Omental fat pad (tissue), 4 donors: ENCODE results near the gene UCK2. TPM values are rescaled to one million over a fixed set of nuclear protein-coding genes. Genes with fewer than 3 reads are reported as not detected.

Experiments used
- ATAC-seq: fragments of 150-250 bp; one replicate; pipeline ENCODE4 v1.9.1; 2016; ENCODE audit warnings: mild to moderate bottlenecking, moderate library complexity; ENCODE audit not compliant: low FRiP score
- DNase-seq: peaks from one replicate; pipeline ENCODE4 v3.0.0-alpha.2; 2019; ENCODE audit warnings: low spot score
- CTCF ChIP-seq, 3 donors: fragments of 450-650 bp; IDR thresholded peaks; one replicate each; pipeline ENCODE4 v1.5.1; 2016 to 2017; ENCODE audit warnings: antibody characterized with exemption in 3 of 3, mild to moderate bottlenecking in 3 of 3, moderate library complexity in 2 of 3
- total RNA-seq, 4 donors: library from RNA; depleted of rRNA; stranded (reverse); fragments of >200 nt; gene quantifications; one replicate each; pipeline ENCODE4 v1.1.0, GENCODE V29; 2016

UCK2 gene
- total RNA-seq, 4 donors from 2014 or later, result 19.3 to 93.9 (median 22.3) TPM

GRCh38 chr1:165807613-165808012 lies 19.8 kb upstream of the UCK2 start:
- DNase-seq (no peak), ATAC-seq (no peak)
- no peak for TF ChIP-seq CTCF (IDR thresholded peaks at IDR 0.05)

GRCh38 chr1:165815725-165816124 lies 11.7 kb upstream of the UCK2 start:
- no peak for ATAC-seq
- no peak for TF ChIP-seq CTCF (IDR thresholded peaks at IDR 0.05)
- no peak for DNase-seq

DNA sequence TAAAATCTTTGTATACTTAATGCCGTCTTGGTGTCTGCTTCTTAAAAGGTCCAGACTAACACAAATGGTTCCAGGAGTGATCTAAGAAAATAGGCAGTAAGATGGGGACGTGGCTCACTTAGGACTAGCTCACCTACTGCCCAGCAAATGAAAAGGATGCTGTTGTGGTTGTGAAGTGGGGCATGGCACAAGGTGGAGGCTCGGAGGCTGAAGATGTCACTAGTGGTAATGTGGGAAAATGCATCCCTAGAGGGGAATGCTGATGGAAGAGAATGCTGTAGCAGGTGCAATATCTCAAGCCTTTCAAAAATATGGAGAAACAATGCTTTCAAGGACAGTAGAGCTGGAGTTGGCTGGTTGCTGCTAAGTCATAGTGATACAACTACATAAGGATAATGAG lies 11.3 kb upstream of the UCK2 start:
- TF ChIP-seq CTCF (IDR thresholded peaks at IDR 0.05), result no peak
- DNase-seq (no peak), ATAC-seq (no peak)

DNA sequence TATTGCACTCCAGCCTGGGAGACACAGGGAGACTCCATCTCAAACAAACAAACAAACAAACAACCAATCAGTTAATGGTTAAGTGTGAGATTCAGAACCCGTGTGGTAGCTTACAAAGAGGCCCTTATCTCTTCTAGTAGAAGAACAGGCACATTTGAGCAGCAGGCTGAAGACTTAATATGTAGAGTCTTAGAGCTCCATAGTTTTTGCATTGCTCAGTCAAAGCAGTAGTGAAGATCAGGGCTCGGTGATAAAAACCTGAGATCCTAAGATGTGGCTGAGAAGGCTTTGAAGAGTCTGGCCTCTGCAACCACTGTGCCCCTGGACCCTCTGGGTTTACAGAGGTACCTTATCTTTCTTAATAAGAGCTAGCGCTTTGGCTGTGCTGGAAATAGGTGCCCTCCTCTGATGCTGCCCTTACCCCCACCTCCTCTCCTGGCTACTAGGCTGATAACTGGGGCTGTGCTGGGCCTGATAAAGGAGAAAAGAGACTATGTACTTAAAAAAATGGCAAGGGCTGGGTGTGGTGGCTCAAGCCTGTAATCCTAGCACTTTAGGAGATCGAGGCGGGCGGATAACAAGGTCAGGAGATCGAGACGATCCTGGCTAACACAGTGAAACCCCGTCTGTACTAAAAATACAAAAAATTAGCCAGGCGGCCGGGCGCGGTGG lies 10.5 kb upstream of the UCK2 start:
- no peak for TF ChIP-seq CTCF (IDR thresholded peaks at IDR 0.05)
- DNase-seq (no peak), ATAC-seq (no peak)

GRCh38 chr1:165823552-165824268 lies 3.7 kb upstream of the UCK2 start:
- ATAC-seq, result no peak
- no peak for TF ChIP-seq CTCF (IDR thresholded peaks at IDR 0.05)
- no peak for DNase-seq

DNA sequence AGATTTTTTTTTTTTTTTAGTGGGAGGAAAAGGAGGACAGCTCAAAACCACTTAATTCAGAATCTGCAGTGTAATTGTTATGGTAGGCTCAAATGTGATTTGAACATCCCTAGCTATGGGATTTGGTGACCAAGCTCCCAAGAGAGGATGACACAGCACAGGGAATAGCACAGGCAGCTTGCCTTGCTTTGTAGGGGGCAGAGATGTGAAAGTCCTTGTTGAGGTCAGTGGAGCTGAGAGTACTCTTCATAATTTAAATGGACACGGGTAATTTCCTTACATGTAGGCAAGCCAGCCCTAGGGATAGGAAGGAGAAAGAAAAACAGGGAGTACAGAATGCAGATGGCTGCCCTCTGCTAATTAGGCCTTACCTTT lies 3.2 kb upstream of the UCK2 start:
- DNase-seq (no peak), ATAC-seq (no peak)
- TF ChIP-seq CTCF (IDR thresholded peaks at IDR 0.05), result no peak
